NCI-H146 (cell line): ENCODE measurements around the gene FXYD7.
"Not testable (repeated sequence)": the region's sequence is repeated elsewhere in the genome, so short reads cannot be mapped to it uniquely, and the experiment has no call there.

Experiments used
- DNase-seq: peaks from one replicate; lab custom pipeline; 2025; lab: John Stamatoyannopoulos, UW

Gene FXYD7

GRCh38 chr19:35127871-35128270, 15.2 kb upstream of the FXYD7 start:
- DNase-seq, result no peak

GRCh38 chr19:35128398-35129057, 14.5 kb upstream of the FXYD7 start:
- no peak for DNase-seq

GRCh38 chr19:35129724-35130274, 13.3 kb upstream of the FXYD7 start:
- DNase-seq, result not testable (repeated sequence)

GRCh38 chr19:35130761-35131720, 12.0 kb upstream of the FXYD7 start:
- no peak for DNase-seq

- no peak for DNase-seq
These were observed 10.8 kb upstream of the FXYD7 start for GRCh38 chr19:35132254-35132653.

- no peak for DNase-seq
These were observed 9.2 kb upstream of the FXYD7 start for GRCh38 chr19:35133826-35134225.

- DNase-seq, result no peak
These were observed 8.3 kb upstream of the FXYD7 start, which contains the start of gene LGI4 for GRCh38 chr19:35134601-35135242. TSS of gene LGI4 (minus strand) at chr19:35135059. CDS start at chr19:35134680, 379 bp downstream.

GRCh38 chr19:35135389-35135909, 7.6 kb upstream of the FXYD7 start:
- peak; percentile 51 for DNase-seq

GRCh38 chr19:35136231-35136630, 6.8 kb upstream of the FXYD7 start:
- DNase-seq, result no peak

GRCh38 chr19:35136977-35137702, 5.9 kb upstream of the FXYD7 start:
- no peak for DNase-seq

- no peak for DNase-seq
These were observed 4.7 kb upstream of the FXYD7 start, which contains the start of gene FXYD1 for GRCh38 chr19:35138305-35138892. TSS of gene FXYD1 (plus strand) at chr19:35138824. CDS start at chr19:35140080, 1,256 bp downstream.

GRCh38 chr19:35140207-35140961, 2.7 kb upstream of the FXYD7 start:
- DNase-seq, result no peak

GRCh38 chr19:35140962-35141836, 1.9 kb upstream of the FXYD7 start:
- DNase-seq, result peak; percentile 69

GRCh38 chr19:35141837-35142605, 1.0 kb upstream of the FXYD7 start:
- DNase-seq, result no peak

- peak; percentile 16 for DNase-seq
These were observed 337 bp upstream of the FXYD7 start for GRCh38 chr19:35142606-35143230.

GRCh38 chr19:35143818-35144217, 763 bp downstream of the FXYD7 start:
- DNase-seq, result no peak

GRCh38 chr19:35144259-35144599, 1.2 kb downstream of the FXYD7 start:
- no peak for DNase-seq
